ENCODE measurements around the gene ROR1.

- TF ChIP-seq CTCF (IDR thresholded peaks at IDR 0.05): no peak
- no peak for TF ChIP-seq POLR2A (IDR thresholded peaks at IDR 0.05)
Observed at GRCh38 chr1:64038965-64039364, 265.1 kb downstream of the ROR1 start.

Data from thyroid gland (tissue), 4 donors.